Measurements from ENCODE around the gene LRRC27. TPM values are rescaled to one million over a fixed set of nuclear protein-coding genes. Genes with fewer than 3 reads are reported as not detected.

Gene LRRC27
- total and polyA plus RNA-seq, 2 experiments from 2014 or later: 7.5 to 9.6 TPM

DNA sequence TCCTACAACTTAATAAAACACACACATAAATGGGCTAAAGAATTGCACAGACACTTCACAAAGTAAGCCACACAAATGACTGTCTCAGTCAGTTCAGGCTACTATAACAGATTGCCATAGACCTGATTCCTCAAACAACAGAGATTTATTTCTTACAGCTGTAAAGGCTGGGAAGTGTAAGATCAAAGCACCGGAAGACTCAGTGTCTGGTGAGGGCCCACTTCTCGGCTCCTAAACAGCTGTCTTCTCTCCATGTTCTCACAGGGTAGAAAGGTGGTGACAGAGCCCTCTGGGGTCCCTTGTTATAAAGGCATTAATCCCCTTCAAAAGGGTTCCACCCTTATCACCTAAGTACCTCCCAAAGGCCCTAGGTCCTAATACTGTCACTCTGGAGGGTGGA, 42.6 kb upstream of the LRRC27 start:
- H3K36me3 ChIP-seq (ENCODE audit: low read depth): no peaks in the 10 kb centered on the region
- in situ Hi-C loops (cut with MboI): no loop called here
- H3K4me1 ChIP-seq (ENCODE audit: insufficient read depth): no peaks in the 10 kb centered on the region
- H3K9me3 ChIP-seq (ENCODE audit: low read depth): peaks cover 9% of the 10 kb centered on the region
- H3K27ac ChIP-seq: no peak overlapping the region
- no peaks in the 10 kb centered on the region for H3K79me2 ChIP-seq (ENCODE audit: insufficient read depth)
- H3K9me2 ChIP-seq (ENCODE audit: insufficient read depth): no peaks in the 10 kb centered on the region
- no peak overlapping the region for H3K9ac ChIP-seq
- H2AFZ ChIP-seq: no peak overlapping the region
- no peak for TF ChIP-seq EZH2phosphoT487 (IDR thresholded peaks at IDR 0.05; ENCODE audit: insufficient read depth, low read depth)
- no peak for TF ChIP-seq EZH2 (IDR thresholded peaks at IDR 0.05; ENCODE audit: insufficient read depth, poor library complexity, severe bottlenecking)
- H4K20me1 ChIP-seq (ENCODE audit: insufficient read depth): no peaks in the 10 kb centered on the region; the same call in 1 of the 2 replicates
- peaks cover 11% of the 10 kb centered on the region; the same call in 1 of the 2 replicates for H3K27me3 ChIP-seq (replicated peaks; ENCODE audit: insufficient read depth)
- no peaks in the 10 kb centered on the region for H3F3A ChIP-seq (ENCODE audit: insufficient read depth)
- no peak overlapping the region for H3K4me2 ChIP-seq (ENCODE audit: unreplicated experiment)
- 41% methylated on average over 2 of the region's 2 CpGs for WGBS, 2 experiments (ENCODE audit: low coverage in 1 of 2, low lambda C conversion rate in 2 of 2, missing lambda C conversion rate in 2 of 2)
- no peak overlapping the region for H3K4me3 ChIP-seq
- DNase-seq: no peak

DNA sequence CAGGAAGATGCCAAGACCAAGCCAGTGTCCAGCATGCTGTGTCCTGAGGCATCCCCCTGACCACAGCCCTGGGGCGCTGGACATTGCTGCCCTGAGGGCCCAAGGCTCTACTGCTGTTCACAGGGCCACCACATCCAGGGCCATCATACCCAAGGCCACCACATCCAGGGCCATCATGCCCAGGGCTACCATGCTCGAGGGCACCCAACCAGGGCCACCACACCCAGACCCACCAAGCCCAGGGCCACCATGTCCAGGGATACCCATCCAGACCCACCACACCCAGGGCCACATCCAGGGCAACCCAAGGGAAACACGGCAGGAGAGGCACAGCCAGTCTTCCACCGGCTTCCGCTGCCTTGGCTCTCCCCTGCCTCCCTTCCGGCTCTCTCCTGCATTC, 41.4 kb upstream of the LRRC27 start:
- Histone ChIP-seq H4K20me1 (ENCODE audit: insufficient read depth) (no peaks in the 10 kb centered on the region; the same call in 1 of the 2 replicates), H3K36me3 (ENCODE audit: low read depth) (no peaks in the 10 kb centered on the region), H3K27me3 (replicated peaks; ENCODE audit: insufficient read depth) (peaks cover 7% of the 10 kb centered on the region; the same call in 1 of the 2 replicates), H3K4me3 (no peak overlapping the region), H2AFZ (no peak overlapping the region), H3K4me1 (ENCODE audit: insufficient read depth) (no peaks in the 10 kb centered on the region), H3K9me2 (ENCODE audit: insufficient read depth) (no peaks in the 10 kb centered on the region), H3K79me2 (ENCODE audit: insufficient read depth) (no peaks in the 10 kb centered on the region), H3K9me3 (ENCODE audit: low read depth) (peaks cover 9% of the 10 kb centered on the region), H3K27ac (no peak overlapping the region), H3F3A (ENCODE audit: insufficient read depth) (no peaks in the 10 kb centered on the region), H3K9ac (no peak overlapping the region), H3K4me2 (ENCODE audit: unreplicated experiment) (no peak overlapping the region)
- 89 to 90% methylated on average over 6 of the region's 6 CpGs for WGBS, 2 experiments (ENCODE audit: low coverage in 1 of 2, low lambda C conversion rate in 2 of 2, missing lambda C conversion rate in 2 of 2)
- in situ Hi-C loops (cut with MboI): no loop called here
- TF ChIP-seq EZH2phosphoT487 (IDR thresholded peaks at IDR 0.05; ENCODE audit: insufficient read depth, low read depth) (no peak), EZH2 (IDR thresholded peaks at IDR 0.05; ENCODE audit: insufficient read depth, poor library complexity, severe bottlenecking) (no peak)
- DNase-seq: no peak

DNA sequence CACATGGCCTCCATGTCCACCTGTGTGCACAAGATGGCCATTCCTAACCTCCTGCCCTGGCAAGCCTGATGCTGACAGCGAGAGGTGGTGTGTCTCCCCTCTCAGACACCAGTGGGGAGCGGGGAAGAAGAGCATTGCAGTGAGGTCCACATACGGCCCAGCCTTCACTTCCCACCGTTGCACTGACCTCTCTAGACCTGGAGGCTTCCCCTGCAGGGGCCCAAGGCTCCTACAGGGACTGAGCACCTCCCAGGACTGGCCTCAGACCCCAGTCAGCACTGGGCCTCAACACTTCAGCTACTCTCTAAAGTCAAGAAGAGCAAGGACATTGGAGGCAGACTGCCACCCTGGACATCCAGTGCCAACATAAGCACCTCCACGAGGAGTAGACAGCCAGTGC, 40.2 kb upstream of the LRRC27 start:
- in situ Hi-C loops (cut with MboI): no loop called here
- H3F3A ChIP-seq (ENCODE audit: insufficient read depth): no peaks in the 10 kb centered on the region
- no peak for DNase-seq
- no peak overlapping the region for H2AFZ ChIP-seq
- no peak overlapping the region for H3K27ac ChIP-seq
- no peak for TF ChIP-seq EZH2 (IDR thresholded peaks at IDR 0.05; ENCODE audit: insufficient read depth, poor library complexity, severe bottlenecking)
- TF ChIP-seq EZH2phosphoT487 (IDR thresholded peaks at IDR 0.05; ENCODE audit: insufficient read depth, low read depth): no peak
- no peaks in the 10 kb centered on the region for H3K4me1 ChIP-seq (ENCODE audit: insufficient read depth)
- no peaks in the 10 kb centered on the region for H3K9me2 ChIP-seq (ENCODE audit: insufficient read depth)
- H4K20me1 ChIP-seq (ENCODE audit: insufficient read depth): no peaks in the 10 kb centered on the region; the same call in 1 of the 2 replicates
- no peaks in the 10 kb centered on the region for H3K79me2 ChIP-seq (ENCODE audit: insufficient read depth)
- 69 to 81% methylated on average over 5 of the region's 5 CpGs for whole genome bisulfite sequencing, 2 experiments (ENCODE audit: low coverage in 1 of 2, low lambda C conversion rate in 2 of 2, missing lambda C conversion rate in 2 of 2)
- peaks cover 7% of the 10 kb centered on the region; the same call in 1 of the 2 replicates for H3K27me3 ChIP-seq (replicated peaks; ENCODE audit: insufficient read depth)
- H3K9me3 ChIP-seq (ENCODE audit: low read depth): peaks cover 9% of the 10 kb centered on the region
- H3K4me2 ChIP-seq (ENCODE audit: unreplicated experiment): no peak overlapping the region
- H3K4me3 ChIP-seq: no peak overlapping the region
- no peaks in the 10 kb centered on the region for H3K36me3 ChIP-seq (ENCODE audit: low read depth)
- no peak overlapping the region for H3K9ac ChIP-seq

DNA sequence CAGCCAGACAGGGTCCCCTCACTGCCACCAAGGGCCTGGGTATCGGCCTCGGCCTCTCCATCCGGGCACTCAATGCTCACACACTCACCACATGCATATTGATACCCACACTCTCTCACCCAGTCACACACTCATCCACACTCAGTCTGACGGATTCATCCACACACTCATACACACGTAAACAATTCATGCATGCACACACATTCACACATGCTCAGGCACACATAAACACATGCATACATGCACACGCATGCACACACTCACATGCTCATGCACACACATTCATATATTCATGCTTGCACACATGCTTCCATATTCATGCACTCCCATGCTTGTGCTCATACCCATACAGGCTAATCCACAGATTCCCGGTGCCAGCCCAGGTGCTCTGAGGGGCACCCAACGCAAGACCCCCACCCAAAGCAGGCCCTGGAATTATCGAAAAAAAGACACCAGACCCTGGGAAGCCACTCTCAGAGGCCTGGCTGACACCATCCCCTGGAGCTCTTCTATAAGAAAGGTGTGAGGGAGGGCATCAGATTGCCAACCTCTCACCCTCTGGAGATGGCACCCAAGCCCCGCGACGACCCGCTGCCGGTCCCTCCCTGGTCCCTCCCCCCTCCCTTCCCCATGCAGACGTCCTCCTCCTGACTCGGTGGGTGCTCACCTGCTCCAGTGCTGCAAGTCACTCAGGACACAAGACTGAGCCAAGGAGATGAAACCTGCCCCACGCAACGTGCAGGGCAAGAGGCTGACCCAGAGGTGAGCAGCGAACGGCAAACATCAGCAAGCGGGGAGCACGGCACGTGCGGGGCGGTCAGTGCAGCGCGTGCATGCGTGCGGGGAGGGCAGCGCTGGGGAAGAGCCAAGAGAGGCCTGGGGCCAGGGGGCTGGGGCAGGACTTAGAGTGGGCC, 39.4 kb upstream of the LRRC27 start:
- no peaks in the 10 kb centered on the region for H3K9me2 ChIP-seq (ENCODE audit: insufficient read depth)
- H3K36me3 ChIP-seq (ENCODE audit: low read depth): no peaks in the 10 kb centered on the region
- WGBS, 2 experiments (ENCODE audit: low coverage in 1 of 2, low lambda C conversion rate in 2 of 2, missing lambda C conversion rate in 2 of 2): 82 to 91% methylated on average over 21 to 30 of the region's 30 CpGs
- no peaks in the 10 kb centered on the region for H3F3A ChIP-seq (ENCODE audit: insufficient read depth)
- no peaks in the 10 kb centered on the region for H3K79me2 ChIP-seq (ENCODE audit: insufficient read depth)
- TF ChIP-seq EZH2phosphoT487 (IDR thresholded peaks at IDR 0.05; ENCODE audit: insufficient read depth, low read depth): no peak
- H3K4me1 ChIP-seq (ENCODE audit: insufficient read depth): no peaks in the 10 kb centered on the region
- H3K4me2 ChIP-seq (ENCODE audit: unreplicated experiment): no peak overlapping the region
- no peak overlapping the region for H3K9ac ChIP-seq
- H4K20me1 ChIP-seq (ENCODE audit: insufficient read depth): no peaks in the 10 kb centered on the region; the same call in 1 of the 2 replicates
- no peak overlapping the region for H3K27ac ChIP-seq
- peaks cover 7% of the 10 kb centered on the region; the same call in 1 of the 2 replicates for H3K27me3 ChIP-seq (replicated peaks; ENCODE audit: insufficient read depth)
- no peak for DNase-seq
- H2AFZ ChIP-seq: no peak overlapping the region
- no peak overlapping the region for H3K4me3 ChIP-seq
- in situ Hi-C loops (cut with MboI): no loop called here
- H3K9me3 ChIP-seq (ENCODE audit: low read depth): peaks cover 9% of the 10 kb centered on the region
